ENCODE measurements around the gene SRBD1. TPM values are rescaled to one million over a fixed set of nuclear protein-coding genes. Genes with fewer than 3 reads are reported as not detected.

Gene SRBD1
- total RNA-seq, 5 donors from 2014 or later (not counting 1 experiment from before 2014, with no cell fraction given), result 16.1 to 22.8 (median 20.7) TPM

GRCh38 chr2:45468279-45468678 lies 142.8 kb downstream of the SRBD1 start:
- Mint-ChIP-seq H3K36me3 (peaks cover 14% of the 10 kb centered on the region), H3K4me1 (peaks cover 0 to 6% (median 0%) of the 10 kb centered on the region in 3 donors), H3K9me3 (no peaks in the 10 kb centered on the region), H3K4me3 (no peak overlapping the region), H3K27me3 (no peaks in the 10 kb centered on the region), H3K27ac (no peak overlapping the region)
- ChIA-PET POLR2A (no interaction called here), CTCF (no interaction called here)
- DNase-seq, result no peak
- no peaks in the 10 kb centered on the region for H3K27me3 ChIP-seq (replicated peaks in 1 of 2; ENCODE audit: control insufficient read depth in 2 of 2, extremely low read depth in 1 of 2, insufficient read depth in 2 of 2, low read length in 1 of 2)
- H3K4me3 ChIP-seq (ENCODE audit: control insufficient read depth in 1 of 2, extremely low read depth in 1 of 2, low read length in 1 of 2), result no peak overlapping the region
- H3K4me1 ChIP-seq (ENCODE audit: control insufficient read depth in 1 of 2, extremely low read depth in 1 of 2, insufficient read depth in 2 of 2, low read length in 2 of 2), result no peaks in the 10 kb centered on the region
- H3K9me3 ChIP-seq, result no peaks in the 10 kb centered on the region
- no peaks in the 10 kb centered on the region for H3K36me3 ChIP-seq (ENCODE audit: control insufficient read depth in 2 of 2, extremely low read depth in 1 of 2, insufficient read depth in 1 of 2, low read length in 1 of 2)
- WGBS (ENCODE audit: insufficient coverage), result 100% methylated on average over 1 of the region's 4 CpGs
- no peak for ATAC-seq (replicated peaks in 1 of 4)
- no peak overlapping the region for H3K27ac ChIP-seq (ENCODE audit: low read length)

- Mint-ChIP-seq H3K36me3 (peaks cover 24% of the 10 kb centered on the region), H3K27me3 (no peaks in the 10 kb centered on the region), H3K9me3 (no peaks in the 10 kb centered on the region), H3K4me3 (no peak overlapping the region), H3K4me1 (peaks cover 0 to 6% (median 0%) of the 10 kb centered on the region in 3 donors), H3K27ac (no peak overlapping the region)
- no peak overlapping the region for H3K27ac ChIP-seq (ENCODE audit: low read length)
- ChIA-PET CTCF (no interaction called here), POLR2A (no interaction called here)
- H3K4me3 ChIP-seq (ENCODE audit: control insufficient read depth in 1 of 2, extremely low read depth in 1 of 2, low read length in 1 of 2), result no peak overlapping the region
- ATAC-seq (replicated peaks in 1 of 4) (no peak), DNase-seq (no peak)
- no peaks in the 10 kb centered on the region for H3K9me3 ChIP-seq
- 100% methylated on average over 1 of the region's 1 CpG for WGBS (ENCODE audit: insufficient coverage)
- H3K27me3 ChIP-seq (replicated peaks in 1 of 2; ENCODE audit: control insufficient read depth in 2 of 2, extremely low read depth in 1 of 2, insufficient read depth in 2 of 2, low read length in 1 of 2), result no peaks in the 10 kb centered on the region
- no peaks in the 10 kb centered on the region for H3K4me1 ChIP-seq (ENCODE audit: control insufficient read depth in 1 of 2, extremely low read depth in 1 of 2, insufficient read depth in 2 of 2, low read length in 2 of 2)
- H3K36me3 ChIP-seq (ENCODE audit: control insufficient read depth in 2 of 2, extremely low read depth in 1 of 2, insufficient read depth in 1 of 2, low read length in 1 of 2), result peaks cover 0 to 4% of the 10 kb centered on the region in 2 donors
Measured at GRCh38 chr2:45466053-45466452, 145.0 kb downstream of the SRBD1 start.

- DNase-seq (no peak), ATAC-seq (replicated peaks in 1 of 4) (no peak)
- Histone ChIP-seq H3K27me3 (replicated peaks in 1 of 2; ENCODE audit: control insufficient read depth in 2 of 2, extremely low read depth in 1 of 2, insufficient read depth in 2 of 2, low read length in 1 of 2) (no peaks in the 10 kb centered on the region), H3K36me3 (ENCODE audit: control insufficient read depth in 2 of 2, extremely low read depth in 1 of 2, insufficient read depth in 1 of 2, low read length in 1 of 2) (peaks cover 0 to 7% of the 10 kb centered on the region in 2 donors), H3K4me3 (ENCODE audit: control insufficient read depth in 1 of 2, extremely low read depth in 1 of 2, low read length in 1 of 2) (no peak overlapping the region), H3K4me1 (ENCODE audit: control insufficient read depth in 1 of 2, extremely low read depth in 1 of 2, insufficient read depth in 2 of 2, low read length in 2 of 2) (no peaks in the 10 kb centered on the region), H3K9me3 (no peaks in the 10 kb centered on the region), H3K27ac (ENCODE audit: low read length) (no peak overlapping the region)
- ChIA-PET POLR2A (no interaction called here), CTCF (no interaction called here)
- Mint-ChIP-seq H3K4me1 (peaks cover 0 to 2% (median 0%) of the 10 kb centered on the region in 3 donors), H3K27me3 (no peaks in the 10 kb centered on the region), H3K4me3 (no peak overlapping the region), H3K9me3 (no peaks in the 10 kb centered on the region), H3K36me3 (peaks cover 34% of the 10 kb centered on the region), H3K27ac (no peak overlapping the region)
- 100% methylated on average over 1 of the region's 6 CpGs for WGBS (ENCODE audit: insufficient coverage)
Measured at GRCh38 chr2:45460825-45461224, 150.2 kb downstream of the SRBD1 start.

GRCh38 chr2:45459860-45460259 lies 151.2 kb downstream of the SRBD1 start:
- H3K36me3 ChIP-seq (ENCODE audit: control insufficient read depth in 2 of 2, extremely low read depth in 1 of 2, insufficient read depth in 1 of 2, low read length in 1 of 2), result peaks cover 0 to 7% of the 10 kb centered on the region in 2 donors
- H3K27me3 ChIP-seq (replicated peaks in 1 of 2; ENCODE audit: control insufficient read depth in 2 of 2, extremely low read depth in 1 of 2, insufficient read depth in 2 of 2, low read length in 1 of 2), result no peaks in the 10 kb centered on the region
- H3K4me1 ChIP-seq (ENCODE audit: control insufficient read depth in 1 of 2, extremely low read depth in 1 of 2, insufficient read depth in 2 of 2, low read length in 2 of 2), result no peaks in the 10 kb centered on the region
- POLR2A ChIA-PET, result no interaction called here
- no peak overlapping the region for H3K4me3 ChIP-seq (ENCODE audit: control insufficient read depth in 1 of 2, extremely low read depth in 1 of 2, low read length in 1 of 2)
- Mint-ChIP-seq H3K9me3 (no peaks in the 10 kb centered on the region), H3K4me1 (peaks cover 0 to 2% (median 0%) of the 10 kb centered on the region in 3 donors), H3K27me3 (no peaks in the 10 kb centered on the region), H3K4me3 (no peak overlapping the region), H3K36me3 (peaks cover 37% of the 10 kb centered on the region), H3K27ac (no peak overlapping the region)
- H3K27ac ChIP-seq (ENCODE audit: low read length), result no peak overlapping the region
- CTCF ChIA-PET, result interaction anchor here in 1 of 2 donors (0.6 kb wide), 1 partner anchor 476 kb away, joined by 4 read pairs; no protein-coding TSS in a partner anchor
- no peaks in the 10 kb centered on the region for H3K9me3 ChIP-seq
- DNase-seq (no peak), ATAC-seq (replicated peaks in 1 of 4) (no peak)
- WGBS (ENCODE audit: insufficient coverage), result 100% methylated on average over 1 of the region's 3 CpGs

- DNase-seq, result no peak
- Histone ChIP-seq H3K4me1 (ENCODE audit: control insufficient read depth in 1 of 2, extremely low read depth in 1 of 2, insufficient read depth in 2 of 2, low read length in 2 of 2) (no peaks in the 10 kb centered on the region), H3K27ac (ENCODE audit: low read length) (no peak overlapping the region), H3K4me3 (ENCODE audit: control insufficient read depth in 1 of 2, extremely low read depth in 1 of 2, low read length in 1 of 2) (no peak overlapping the region), H3K27me3 (replicated peaks in 1 of 2; ENCODE audit: control insufficient read depth in 2 of 2, extremely low read depth in 1 of 2, insufficient read depth in 2 of 2, low read length in 1 of 2) (no peaks in the 10 kb centered on the region), H3K9me3 (no peaks in the 10 kb centered on the region), H3K36me3 (ENCODE audit: control insufficient read depth in 2 of 2, extremely low read depth in 1 of 2, insufficient read depth in 1 of 2, low read length in 1 of 2) (peaks cover 0 to 7% of the 10 kb centered on the region in 2 donors)
- ChIA-PET CTCF (no interaction called here), POLR2A (no interaction called here)
- Mint-ChIP-seq H3K27ac (no peak overlapping the region), H3K4me3 (no peak overlapping the region), H3K9me3 (no peaks in the 10 kb centered on the region), H3K4me1 (peaks cover 0 to 2% (median 0%) of the 10 kb centered on the region in 3 donors), H3K27me3 (no peaks in the 10 kb centered on the region), H3K36me3 (peaks cover 35% of the 10 kb centered on the region)
- ATAC-seq (replicated peaks in 1 of 4), result no peak
- WGBS (ENCODE audit: insufficient coverage), result 75% methylated on average over 2 of the region's 3 CpGs
Measured at GRCh38 chr2:45458909-45459563, 152.0 kb downstream of the SRBD1 start.

GRCh38 chr2:45457211-45457945 lies 153.7 kb downstream of the SRBD1 start:
- no peak for DNase-seq
- H3K27me3 Mint-ChIP-seq, result no peaks in the 10 kb centered on the region
- H3K9me3 Mint-ChIP-seq, result no peaks in the 10 kb centered on the region
- peaks cover 0 to 2% (median 0%) of the 10 kb centered on the region in 3 donors for H3K4me1 Mint-ChIP-seq
- peaks cover 34% of the 10 kb centered on the region for H3K36me3 Mint-ChIP-seq
- H3K27ac Mint-ChIP-seq, result no peak overlapping the region
- Histone ChIP-seq H3K9me3 (no peaks in the 10 kb centered on the region), H3K36me3 (ENCODE audit: control insufficient read depth in 2 of 2, extremely low read depth in 1 of 2, insufficient read depth in 1 of 2, low read length in 1 of 2) (peaks cover 0 to 7% of the 10 kb centered on the region in 2 donors), H3K4me3 (ENCODE audit: control insufficient read depth in 1 of 2, extremely low read depth in 1 of 2, low read length in 1 of 2) (no peak overlapping the region), H3K27me3 (replicated peaks in 1 of 2; ENCODE audit: control insufficient read depth in 2 of 2, extremely low read depth in 1 of 2, insufficient read depth in 2 of 2, low read length in 1 of 2) (no peaks in the 10 kb centered on the region), H3K4me1 (ENCODE audit: control insufficient read depth in 1 of 2, extremely low read depth in 1 of 2, insufficient read depth in 2 of 2, low read length in 2 of 2) (no peaks in the 10 kb centered on the region), H3K27ac (ENCODE audit: low read length) (no peak overlapping the region)
- CTCF ChIA-PET, result interaction anchor here in 1 of 2 donors (0.9 kb wide), 1 partner anchor 37 kb away, joined by 3 read pairs; no protein-coding TSS in a partner anchor
- WGBS (ENCODE audit: insufficient coverage), result 83% methylated on average over 1 of the region's 5 CpGs
- ATAC-seq (replicated peaks in 1 of 4), result no peak
- POLR2A ChIA-PET, result no interaction called here
- no peak overlapping the region for H3K4me3 Mint-ChIP-seq

Data from T-cell (primary cell).